GM19372 (cell line): ENCODE data around the gene MFAP2.

Experiments used
- ATAC-seq: cut with Tn5 transposase; IDR thresholded peaks from one replicate; pipeline ENCODE4 v1.9.1; 2021; ENCODE audit warnings: mild to moderate bottlenecking, low read depth, moderate library complexity; ENCODE audit not compliant: unreplicated experiment

The MFAP2 gene

DNA sequence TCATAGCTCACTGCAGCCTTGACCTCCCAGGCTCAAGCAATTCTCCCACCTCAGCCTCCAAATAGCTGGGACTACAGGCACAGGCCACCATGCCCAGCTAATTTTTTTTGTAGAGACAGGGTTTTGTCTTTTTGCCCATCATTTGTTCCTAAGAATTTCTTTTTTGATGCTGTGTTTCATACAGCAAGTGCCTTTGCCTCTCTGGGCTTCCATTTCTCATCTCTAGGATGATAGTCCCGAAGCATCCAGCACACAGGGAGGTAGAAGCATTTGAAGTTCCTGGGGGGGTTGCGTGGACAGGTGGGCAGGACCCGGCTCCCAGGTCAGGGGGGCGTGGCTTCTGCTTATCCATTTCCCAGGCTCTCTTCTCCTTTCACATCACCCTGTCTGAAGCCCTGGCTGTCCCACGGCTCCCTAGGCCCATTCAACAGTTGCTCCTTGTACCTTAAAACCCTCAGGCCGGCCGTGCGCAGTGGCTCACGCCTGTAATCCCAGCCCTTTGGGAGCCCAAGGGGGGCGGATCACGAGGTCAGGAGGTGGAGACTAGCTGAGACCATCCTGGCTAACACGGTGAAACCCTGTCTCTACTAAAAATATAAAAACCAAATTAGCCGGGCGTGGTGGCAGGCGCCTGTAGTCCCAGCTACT is 27.9 kb upstream of the MFAP2 start:
- ATAC-seq = no peak

GRCh38 chr1:17007121-17007520 is 26.7 kb upstream of the MFAP2 start:
- no peak for ATAC-seq

- ATAC-seq = no peak
These were observed 24.9 kb upstream of the MFAP2 start for GRCh38 chr1:17005365-17005740.

DNA sequence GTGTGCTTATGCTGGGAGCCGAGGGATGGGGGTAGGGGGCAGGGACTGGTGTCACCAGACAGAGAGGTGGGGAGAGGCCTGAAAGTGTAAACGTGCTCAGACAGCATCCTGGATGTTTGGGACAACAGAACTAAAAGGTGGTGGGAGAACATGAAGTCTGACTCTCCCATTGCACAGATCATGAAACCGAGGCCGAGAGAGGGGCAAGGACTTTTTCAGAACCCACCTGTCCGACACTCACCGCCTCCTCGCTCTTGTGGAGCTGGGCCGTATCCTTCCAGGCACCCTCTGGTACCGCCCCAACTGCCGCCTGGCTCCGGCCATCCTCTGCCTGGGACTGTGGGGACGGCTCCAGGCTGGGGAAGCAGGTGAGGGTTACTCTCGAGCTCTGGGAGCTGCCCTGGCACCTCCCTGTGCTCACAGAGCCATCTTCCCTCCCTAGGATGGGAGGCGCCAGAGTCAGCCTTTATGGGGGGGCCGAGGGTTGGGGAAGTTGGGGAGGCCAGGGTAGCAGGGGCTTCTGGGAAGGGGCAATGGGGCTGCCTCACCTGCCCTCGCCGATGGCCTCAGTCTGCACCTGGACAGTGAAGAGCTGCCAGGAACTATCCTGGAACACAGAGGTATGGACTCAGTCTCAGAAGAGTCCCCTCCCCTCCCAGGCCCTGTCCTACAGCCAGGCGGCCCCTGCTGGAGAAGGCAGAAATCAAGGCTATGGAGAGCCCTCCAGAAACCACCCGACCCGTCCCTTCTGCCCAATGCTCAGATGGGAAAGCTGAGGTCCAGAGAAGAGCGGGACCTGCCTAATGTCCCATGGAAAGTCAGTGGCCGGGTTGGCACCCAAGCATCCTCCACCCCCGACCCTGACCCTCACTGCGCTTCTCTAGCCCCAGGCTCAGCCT is 24.3 kb upstream of the MFAP2 start:
- ATAC-seq = no peak

DNA sequence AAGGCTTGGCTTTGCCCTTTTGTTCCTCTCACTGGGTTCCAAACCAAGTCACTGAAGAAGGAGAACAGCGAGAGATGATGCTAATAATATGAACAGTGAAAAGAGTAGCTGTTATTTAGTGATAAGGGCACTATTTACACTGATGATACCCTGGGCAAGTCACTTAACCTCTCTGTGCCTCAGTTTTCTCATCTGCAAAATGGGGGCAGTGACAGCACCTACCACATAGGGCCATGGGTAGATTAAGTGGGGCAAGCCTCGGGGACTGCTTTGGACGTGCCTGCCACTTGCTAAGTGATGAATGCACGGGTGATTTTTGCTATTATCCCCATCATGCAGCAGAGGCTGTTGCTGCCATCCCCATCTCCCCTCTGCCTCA is 22.1 kb upstream of the MFAP2 start:
- ATAC-seq = no peak

GRCh38 chr1:17001760-17002523 is 21.5 kb upstream of the MFAP2 start:
- no peak for ATAC-seq

- ATAC-seq = no peak
These were observed 19.4 kb upstream of the MFAP2 start for GRCh38 chr1:16999863-17000262.

GRCh38 chr1:16998589-16998988 is 18.2 kb upstream of the MFAP2 start:
- ATAC-seq = no peak

GRCh38 chr1:16996845-16997244 is 16.4 kb upstream of the MFAP2 start:
- ATAC-seq = no peak

- ATAC-seq = no peak
These were observed 13.2 kb upstream of the MFAP2 start for GRCh38 chr1:16993521-16994038.

- no peak for ATAC-seq
These were observed 12.3 kb upstream of the MFAP2 start for GRCh38 chr1:16992675-16993074.

- ATAC-seq = no peak
These were observed 11.7 kb upstream of the MFAP2 start for GRCh38 chr1:16992102-16992501.

DNA sequence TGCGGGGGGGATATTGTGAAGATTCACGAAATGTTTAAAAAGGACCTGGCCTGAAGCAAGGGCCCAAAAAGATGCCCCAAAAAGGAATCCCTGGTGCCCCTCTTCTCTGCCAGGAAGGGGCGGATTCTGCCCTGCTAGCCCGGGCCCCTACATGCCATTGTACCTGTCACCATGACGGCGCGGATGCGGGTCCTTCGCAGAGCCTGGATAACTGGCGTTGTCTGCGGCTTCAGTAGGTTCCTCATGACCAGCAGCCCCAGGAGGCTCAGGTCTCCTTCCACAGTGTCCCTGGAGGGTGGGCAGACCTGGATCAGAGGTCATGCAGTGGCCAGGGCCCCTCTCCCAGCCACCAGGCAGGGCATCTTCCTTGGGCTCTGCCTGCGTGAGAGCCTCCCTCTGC is 11.2 kb upstream of the MFAP2 start:
- no peak for ATAC-seq

DNA sequence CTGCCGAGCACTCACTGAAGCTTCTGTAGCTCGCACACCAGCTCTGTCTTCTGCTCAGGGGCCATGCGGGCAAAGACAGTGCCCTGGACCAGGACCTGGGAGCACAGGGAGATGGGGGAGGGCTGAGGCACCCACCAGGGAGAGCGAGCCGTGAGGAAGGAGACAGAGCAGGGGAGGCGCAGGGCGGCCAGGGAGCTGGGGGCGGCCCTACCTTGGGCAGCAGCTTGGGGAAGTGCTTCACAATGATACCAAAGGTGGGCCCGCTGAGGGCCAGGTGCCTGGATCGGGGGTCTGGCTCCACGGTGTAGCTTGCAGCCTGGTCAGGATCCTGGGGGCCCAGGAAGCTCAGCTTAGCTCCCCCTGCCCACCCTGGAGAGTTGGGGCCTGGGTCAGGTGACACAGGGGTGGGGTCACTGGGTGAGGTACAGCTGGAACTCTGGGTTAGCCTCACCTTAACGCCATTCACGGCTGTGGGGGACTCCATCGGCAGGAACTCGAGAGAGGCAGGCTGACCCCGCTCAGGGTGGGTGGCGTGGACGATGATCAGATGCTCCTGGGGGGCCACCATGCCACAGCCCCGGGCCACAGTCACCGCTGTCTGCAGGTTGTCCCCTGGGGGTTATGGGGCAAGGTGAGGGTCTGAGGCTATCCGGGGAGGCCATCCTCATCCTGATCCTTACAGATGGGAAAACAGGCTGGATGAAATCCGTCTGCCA is 9.4 kb upstream of the MFAP2 start:
- ATAC-seq = no peak

- ATAC-seq = no peak
These were observed 7.8 kb upstream of the MFAP2 start for GRCh38 chr1:16988210-16988609.

- ATAC-seq = no peak
These were observed 6.5 kb upstream of the MFAP2 start for GRCh38 chr1:16986962-16987361.

DNA sequence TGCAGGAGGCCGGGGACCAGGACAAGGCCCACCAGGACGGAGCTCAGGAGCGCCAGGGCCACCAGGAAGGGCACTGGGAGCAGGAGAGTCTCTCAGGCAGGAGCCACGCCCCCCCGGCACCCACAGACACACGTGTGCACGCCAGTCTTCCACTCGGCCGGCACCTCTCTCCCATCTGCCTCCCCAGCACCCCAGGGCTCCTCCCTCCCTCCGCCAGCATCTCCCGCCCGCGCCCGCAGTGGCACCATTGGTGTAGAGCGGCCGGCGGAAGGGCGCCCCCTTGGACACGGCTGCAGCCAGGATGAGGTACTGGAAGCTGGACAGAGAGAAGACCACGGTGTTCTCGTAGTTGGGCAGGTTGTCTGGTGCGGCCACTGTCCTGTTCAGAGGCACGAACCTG is 6.1 kb upstream of the MFAP2 start:
- no peak for ATAC-seq

- no peak for ATAC-seq
These were observed 5.7 kb upstream of the MFAP2 start for GRCh38 chr1:16986113-16986512.

DNA sequence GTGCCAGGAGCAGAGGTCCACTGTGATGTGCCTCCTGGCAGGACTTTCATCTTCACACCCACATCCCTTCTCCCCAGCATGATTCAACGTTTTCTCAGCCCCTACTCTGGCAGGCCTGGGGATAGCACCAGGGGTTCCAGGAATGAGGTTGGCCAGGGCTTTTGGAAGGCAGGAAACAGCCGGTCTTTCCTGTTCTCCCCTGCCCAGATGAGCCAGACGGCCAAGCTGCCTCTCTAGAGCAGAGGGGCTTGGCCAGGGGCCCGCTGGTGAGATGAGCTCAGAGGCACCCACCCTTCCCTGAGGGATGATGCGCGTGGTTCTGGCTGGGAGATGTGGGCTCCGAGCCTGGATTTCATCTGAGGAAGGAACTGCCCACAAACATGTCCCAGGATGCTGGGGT is 4.3 kb upstream of the MFAP2 start:
- no peak for ATAC-seq

DNA sequence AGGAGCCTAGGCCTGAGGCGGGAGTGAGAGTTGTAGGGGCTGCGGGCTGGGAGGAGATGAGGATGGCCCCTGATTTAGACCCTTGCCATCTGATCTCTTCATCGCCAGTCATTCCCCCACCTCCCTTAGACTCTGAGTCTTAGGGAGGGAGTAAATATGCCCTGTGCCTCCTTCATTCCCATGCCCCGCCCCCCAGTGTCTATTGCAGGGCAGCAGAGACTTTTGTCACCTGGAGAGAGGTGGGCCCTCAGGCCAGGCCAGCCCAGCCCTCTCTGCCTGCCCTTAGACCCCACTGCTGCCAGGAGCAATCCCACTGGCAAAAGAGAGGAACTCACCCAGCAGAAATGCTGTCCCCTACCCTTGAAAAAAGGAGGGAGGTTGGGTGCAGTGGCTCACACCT is 3.2 kb upstream of the MFAP2 start:
- ATAC-seq = no peak

- no peak for ATAC-seq
These were observed 2.5 kb upstream of the MFAP2 start for GRCh38 chr1:16982902-16983301.
